ENCODE results near the gene APCDD1.
"Not testable (repeated sequence)": the region's sequence is repeated elsewhere in the genome, so short reads cannot be mapped to it uniquely, and the experiment has no call there.

The APCDD1 gene

DNA sequence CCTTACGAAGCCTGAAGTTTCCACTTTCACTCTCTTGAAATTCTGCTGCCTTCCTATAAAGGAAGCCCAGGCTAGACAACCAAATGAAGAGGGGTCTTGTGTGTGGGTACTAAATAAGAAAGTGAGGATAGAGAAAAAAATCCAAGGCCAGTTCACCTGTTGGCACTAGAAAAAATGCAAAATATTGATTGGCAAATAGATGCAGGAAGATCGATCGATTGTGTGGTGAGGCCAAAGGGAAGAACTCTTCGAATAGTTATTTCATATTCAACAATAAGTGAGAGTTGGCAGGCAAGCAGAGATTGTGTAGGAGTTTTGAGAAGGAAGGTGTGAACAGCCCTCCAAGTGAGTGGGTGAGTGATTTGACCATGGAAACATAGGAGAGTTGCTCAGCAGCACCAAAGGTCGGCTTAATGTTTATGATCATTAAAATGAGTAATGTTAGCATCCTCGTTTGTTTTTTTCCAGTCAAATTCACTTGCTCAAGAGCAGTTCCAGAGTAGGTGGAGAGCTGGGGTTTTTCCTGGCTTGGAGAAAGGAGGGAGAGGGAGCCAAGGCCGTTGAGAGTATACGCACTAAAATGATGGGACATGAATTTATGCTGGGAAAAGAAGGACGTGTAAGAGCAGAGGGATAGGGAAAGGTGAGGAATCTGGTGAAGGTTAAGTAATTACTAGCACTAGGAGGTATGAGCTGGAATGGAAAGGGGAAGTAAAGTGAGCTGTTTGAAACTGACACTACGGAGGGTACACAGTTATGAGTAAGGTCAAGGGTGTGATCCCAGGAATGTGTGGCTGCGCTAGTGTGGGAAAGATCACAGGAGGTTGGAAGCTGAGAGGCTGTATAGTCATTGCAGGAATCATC, 70.3 kb downstream of the APCDD1 start:
- peak in 1 of 58 donors; percentile 26 for DNase-seq

DNA sequence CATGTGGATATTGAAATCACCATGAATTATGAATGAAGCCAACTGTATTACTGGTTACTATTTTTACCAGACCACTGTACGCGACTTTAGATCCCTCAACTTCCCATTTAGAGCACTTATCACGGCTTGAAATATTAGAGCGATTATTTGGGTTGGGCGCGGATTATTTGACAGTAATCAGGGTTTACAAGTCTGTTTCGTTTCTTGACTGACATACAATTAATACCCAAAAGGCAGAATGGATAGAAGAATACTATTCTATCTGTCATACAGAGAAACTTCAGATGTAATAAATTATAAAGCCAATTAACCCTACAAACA, 70.9 kb downstream of the APCDD1 start:
- DNase-seq, result no peak

DNA sequence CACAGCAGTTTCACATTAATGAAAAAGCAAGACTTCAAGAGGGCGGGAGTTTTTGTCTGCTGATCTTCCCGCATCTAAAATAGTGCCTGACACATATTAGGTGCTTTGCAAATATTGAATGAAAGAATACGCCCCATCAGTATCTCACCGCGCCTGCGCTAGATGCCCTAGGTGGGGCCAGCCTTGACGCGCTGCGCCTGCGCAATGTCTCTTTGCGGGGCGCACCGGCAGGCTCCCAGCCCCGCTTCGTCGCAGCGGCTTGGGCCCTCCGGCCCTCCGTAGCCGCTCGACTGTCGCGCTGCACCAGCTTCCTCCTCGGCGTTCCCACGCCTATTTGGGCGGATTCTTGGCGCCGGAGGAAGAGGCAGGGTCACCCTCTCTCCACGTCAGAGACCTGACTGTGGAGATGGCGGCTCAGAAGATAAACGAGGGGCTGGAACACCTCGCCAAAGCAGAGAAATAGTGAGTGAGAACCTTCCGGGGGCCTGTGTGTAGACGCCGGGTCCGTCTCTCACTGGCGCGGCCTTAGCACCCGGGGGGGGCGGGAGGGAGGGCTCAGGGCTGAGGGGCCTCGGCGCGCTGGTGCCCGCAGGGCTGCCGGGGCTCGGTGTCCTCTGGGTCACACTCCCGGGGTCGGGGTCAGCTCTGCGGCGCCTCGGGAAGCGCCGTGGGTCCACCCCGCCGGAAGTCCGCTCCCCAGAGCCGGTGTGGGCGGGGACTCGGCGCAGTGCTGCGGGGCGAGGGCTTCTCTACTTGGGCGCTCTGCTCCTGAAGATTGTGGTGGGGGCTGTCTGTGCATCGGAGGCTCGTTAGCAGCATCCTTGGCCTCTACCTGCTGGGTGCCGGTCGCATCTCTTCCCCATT, 71.5 kb downstream of the APCDD1 start, which contains the start of gene NAPG:
Gene NAPG, plus strand, starts transcription at position 331 of the 864 bp plus-strand sequence. Its CDS starts 76 bp downstream, at position 407.
- DNase-seq, result peak; percentile 32 to 92 (median 86)

DNA sequence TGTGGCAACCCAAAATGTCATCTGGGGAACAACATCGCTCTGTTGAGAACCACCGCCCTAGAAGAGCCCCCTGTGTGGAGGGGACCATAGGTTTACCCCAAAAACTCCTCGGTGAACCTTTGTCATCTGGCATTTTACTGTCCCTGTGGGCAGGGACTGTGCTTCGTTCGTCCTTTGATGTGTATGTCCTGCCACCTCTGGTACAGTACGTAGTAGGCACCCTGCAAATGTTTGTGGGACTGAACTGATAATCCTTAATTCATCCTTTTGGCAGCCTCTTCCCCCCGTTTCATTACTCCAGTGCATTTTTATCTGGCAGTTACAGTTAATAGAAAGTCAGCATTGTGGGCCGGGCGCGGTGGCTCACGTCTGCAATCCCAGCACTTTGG, 72.1 kb downstream of the APCDD1 start:
- no peak for DNase-seq

DNA sequence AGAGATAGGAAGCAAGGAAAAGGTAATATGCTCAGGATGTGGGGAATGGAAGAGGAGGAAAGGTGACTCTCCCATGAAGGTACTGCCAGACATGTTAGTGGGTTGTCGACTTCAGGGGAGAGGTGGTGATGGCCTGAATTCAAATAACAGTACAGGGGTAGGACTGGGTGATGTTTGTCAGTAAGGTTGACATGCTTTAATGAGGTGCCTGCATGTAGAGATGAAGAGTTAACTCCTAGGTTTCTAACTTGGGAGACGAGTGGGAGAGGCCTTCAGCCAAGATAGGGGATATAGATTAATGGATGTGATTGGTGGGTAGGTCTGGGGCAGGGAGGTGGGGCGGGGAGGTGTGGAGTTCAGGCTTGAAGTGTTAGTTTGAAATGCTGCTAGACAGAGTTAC, 74.0 kb downstream of the APCDD1 start:
- DNase-seq, result no peak

DNA sequence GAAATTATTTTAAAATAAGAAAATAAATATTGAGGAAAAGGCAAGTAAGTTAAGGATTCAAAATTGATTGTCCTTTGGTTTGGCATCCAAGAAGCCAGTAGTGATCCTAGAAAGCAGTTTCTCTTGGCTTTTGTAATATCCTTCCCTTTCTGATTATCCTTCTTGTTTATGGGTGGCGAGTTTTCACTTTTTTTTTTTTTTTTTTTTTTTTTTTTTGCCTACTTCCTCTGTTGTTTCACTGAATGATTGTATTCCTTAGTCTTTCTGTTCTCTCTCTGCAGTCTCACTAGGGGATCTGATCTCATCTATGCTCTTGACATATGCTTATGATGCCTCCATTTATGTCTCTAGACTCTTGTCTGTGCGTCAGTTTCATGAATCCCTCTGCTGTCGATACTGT, 75.6 kb downstream of the APCDD1 start:
- DNase-seq, result no peak

DNA sequence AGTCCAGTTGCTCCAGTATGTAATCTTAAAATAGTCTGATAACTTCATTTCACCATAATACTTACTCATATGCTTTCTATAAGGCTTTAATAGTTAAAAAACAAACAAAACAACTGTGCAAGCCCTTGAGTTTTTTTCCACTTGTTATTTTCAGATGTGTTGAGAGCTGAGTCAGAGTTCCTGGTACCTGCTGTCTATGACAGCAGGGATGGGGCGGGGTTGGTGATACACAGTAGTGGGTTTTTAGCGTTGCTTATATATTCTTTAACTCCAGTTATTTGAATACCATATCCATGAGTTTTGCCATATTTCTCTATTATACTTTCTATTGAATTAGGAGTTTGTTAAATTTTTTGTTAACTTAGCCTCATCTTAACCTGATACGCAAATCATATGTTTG, 76.4 kb downstream of the APCDD1 start:
- DNase-seq, result no peak

DNA sequence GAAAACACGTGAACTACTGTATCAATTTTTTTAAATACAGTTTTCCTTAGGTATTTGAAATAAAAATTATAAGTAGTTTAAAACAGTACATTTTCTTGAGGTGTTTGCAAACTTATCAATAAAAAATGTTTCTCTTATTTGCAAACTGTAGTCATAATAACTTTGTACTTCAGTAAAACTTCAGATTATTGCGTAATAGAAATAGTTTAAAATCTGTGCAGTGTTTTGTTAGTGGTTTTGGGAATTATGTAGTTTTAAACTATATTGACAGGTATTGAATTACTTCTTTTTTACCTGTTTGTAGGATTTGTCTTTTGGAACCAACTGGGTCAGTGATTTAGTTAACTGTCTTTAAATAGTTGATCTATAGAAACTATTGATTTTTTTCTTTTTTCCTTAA, 78.7 kb downstream of the APCDD1 start:
- no peak for DNase-seq

DNA sequence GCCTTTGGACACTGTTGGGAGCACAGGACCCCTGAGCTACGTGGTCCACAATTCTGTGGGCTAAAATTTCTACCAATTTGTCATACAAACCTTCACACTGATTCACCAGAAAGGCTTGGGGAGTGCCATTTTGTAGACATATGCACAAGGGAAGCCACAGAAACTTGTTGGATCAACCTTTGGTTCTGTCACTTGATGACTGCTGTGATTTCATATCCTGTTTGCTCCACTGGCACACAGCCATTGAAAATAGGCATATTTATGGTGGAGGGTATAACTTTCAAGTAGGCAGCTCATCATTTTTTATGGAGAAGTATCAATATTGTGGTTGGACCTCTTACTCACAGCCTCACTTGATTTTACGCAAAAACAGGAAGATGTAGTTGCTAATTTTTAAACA, 81.8 kb downstream of the APCDD1 start:
- no peak for DNase-seq

DNA sequence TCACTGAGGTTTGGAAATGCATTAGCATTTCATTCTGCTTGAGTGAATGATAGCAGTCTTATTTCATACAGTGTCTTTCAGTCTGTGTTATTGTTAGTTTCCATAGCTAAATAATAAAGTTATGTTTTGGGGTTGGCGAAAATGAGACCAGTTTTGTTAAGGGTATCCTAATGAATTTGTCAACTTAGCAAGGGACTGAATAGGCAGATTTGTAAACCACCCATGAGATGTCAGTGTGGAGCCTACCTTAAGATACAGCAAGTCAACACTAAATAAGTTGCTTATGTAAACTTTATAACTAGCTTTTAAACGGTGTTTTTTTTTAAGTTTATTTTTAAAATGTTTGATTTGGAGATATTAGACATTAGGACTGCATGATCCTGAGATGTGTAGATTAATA, 83.3 kb downstream of the APCDD1 start:
- DNase-seq, result no peak

DNA sequence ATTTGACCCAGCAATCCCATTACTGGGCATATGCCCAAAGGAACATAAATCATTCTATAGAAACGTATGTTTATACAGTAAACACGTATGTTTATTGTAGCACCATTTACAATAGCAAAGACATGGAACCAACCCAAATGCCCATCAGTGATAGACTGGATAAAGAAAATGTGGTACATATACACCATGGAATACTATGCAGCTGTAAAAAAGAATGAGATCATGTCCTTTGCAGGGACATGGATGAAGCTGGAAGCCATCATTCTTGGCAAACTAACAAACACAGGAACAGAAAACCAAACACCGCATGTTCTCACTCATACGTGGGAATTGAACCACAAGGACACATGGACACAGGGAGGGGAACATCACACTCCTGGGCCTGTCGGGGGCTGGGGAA, 84.7 kb downstream of the APCDD1 start:
- not testable (repeated sequence) for DNase-seq
